SK-N-SH treated with all-trans-retinoic acid at 6 μM for 48 hours (cell line): ENCODE measurements around the gene GRIFIN.

Experiments used
- ATAC-seq: fragments of 200-7000 bp; cut with Tn5 transposase; 3 replicates; pipeline ENCODE4 v1.9.1; 2020; ENCODE audit warnings: mild to moderate bottlenecking, moderate library complexity
- BACH2 ChIP-seq: fragments of 250-450 bp; sonication (Bioruptor Pico); IDR thresholded peaks from 2 replicates; pipeline ENCODE4 v1.9.0; 2021; ENCODE audit warnings: mild to moderate bottlenecking, borderline replicate concordance
- GLIS3 ChIP-seq: fragments of 250-450 bp; sonication (Bioruptor Pico); IDR thresholded peaks from 2 replicates; pipeline ENCODE4 v1.5.0; 2020; ENCODE audit warnings: mild to moderate bottlenecking, moderate library complexity
- ISL1 ChIP-seq: fragments of 250-450 bp; sonication (Bioruptor Pico); IDR thresholded peaks from 2 replicates; pipeline ENCODE4 v2.1.2; 2022; ENCODE audit warnings: mild to moderate bottlenecking, moderate library complexity
- OSR1 ChIP-seq: fragments of 250-450 bp; sonication (Bioruptor Pico); IDR thresholded peaks from 2 replicates; pipeline ENCODE4 v1.8.0; 2022; ENCODE audit warnings: moderate library complexity, mild to moderate bottlenecking, inconsistent platforms
- POU6F1 ChIP-seq: fragments of 250-450 bp; sonication (Bioruptor Pico); IDR thresholded peaks from 2 replicates; pipeline ENCODE4 v1.8.0; 2021; ENCODE audit warnings: low read depth, mild to moderate bottlenecking, moderate library complexity, borderline replicate concordance
- PPARA ChIP-seq: fragments of 250-450 bp; sonication (Bioruptor Pico); IDR thresholded peaks from 2 replicates; pipeline ENCODE4 v1.5.0; 2020; ENCODE audit warnings: mild to moderate bottlenecking, borderline replicate concordance
- RARB ChIP-seq: fragments of 250-450 bp; sonication (Bioruptor Pico); IDR thresholded peaks from 2 replicates; pipeline ENCODE4 v1.8.0; 2021; ENCODE audit warnings: mild to moderate bottlenecking, moderate library complexity
- SNAI2 ChIP-seq: fragments of 250-450 bp; sonication (Bioruptor Pico); IDR thresholded peaks from 2 replicates; pipeline ENCODE4 v1.5.0; 2020; ENCODE audit warnings: mild to moderate bottlenecking, moderate library complexity
- TCF4 ChIP-seq: fragments of 250-450 bp; sonication (Bioruptor Pico); IDR thresholded peaks from 2 replicates; pipeline ENCODE4 v1.8.0; 2021; ENCODE audit warnings: mild to moderate bottlenecking, moderate library complexity, borderline replicate concordance
- TSHZ2 ChIP-seq: fragments of 250-450 bp; sonication (Bioruptor Pico); IDR thresholded peaks from 2 replicates; pipeline ENCODE4 v1.5.0; 2020; ENCODE audit warnings: mild to moderate bottlenecking, moderate library complexity
- ZC3H10 ChIP-seq: fragments of 250-450 bp; sonication (Bioruptor Pico); IDR thresholded peaks from 2 replicates; pipeline ENCODE4 v1.5.1; 2021; ENCODE audit warnings: mild to moderate bottlenecking, moderate library complexity
- ZFP3 ChIP-seq: fragments of 250-450 bp; sonication (Bioruptor Pico); IDR thresholded peaks from 2 replicates; pipeline ENCODE4 v1.5.0; 2020; ENCODE audit warnings: mild to moderate bottlenecking, moderate library complexity
- ZFP30 ChIP-seq: fragments of 450-650 bp; formaldehyde crosslinking; IDR thresholded peaks from 2 replicates; pipeline ENCODE4 v1.5.0; 2022; ENCODE audit warnings: mild to moderate bottlenecking, moderate library complexity
- ZNF70 ChIP-seq: fragments of 450-650 bp; formaldehyde crosslinking; IDR thresholded peaks from 2 replicates; pipeline ENCODE4 v1.5.0; 2020; ENCODE audit warnings: mild to moderate bottlenecking, moderate library complexity
- TF ChIP-seq, protein P1 (sequence below): fragments of 250-450 bp; sonication (Bioruptor Pico); IDR thresholded peaks from 2 replicates; pipeline ENCODE4 v1.8.0; 2020; ENCODE audit warnings: mild to moderate bottlenecking, moderate library complexity, borderline replicate concordance
- TF ChIP-seq, protein P2 (sequence below): fragments of 250-450 bp; sonication (Bioruptor Pico); IDR thresholded peaks from 2 replicates; pipeline ENCODE4 v1.5.1; 2020; ENCODE audit warnings: low read depth, mild to moderate bottlenecking, moderate library complexity
- TF ChIP-seq, protein P3 (sequence below): fragments of 250-450 bp; sonication (Bioruptor Pico); IDR thresholded peaks from 2 replicates; pipeline ENCODE4 v1.5.1; 2021; ENCODE audit warnings: mild to moderate bottlenecking, moderate library complexity

Gene GRIFIN

GRCh38 chr7:2497500-2498336 lies 21.5 kb upstream of the GRIFIN start (continued):
- TF ChIP-seq ZNF70 (CRISPR knock-in tag), result no peak
- TF ChIP-seq, all 23 proteins: peak for 0

GRCh38 chr7:2497065-2497464 lies 20.9 kb upstream of the GRIFIN start:
- TF ChIP-seq ZFP3 (CRISPR knock-in tag), result peak; percentile 98
- TF ChIP-seq ISL1 (CRISPR knock-in tag), result no peak
- ATAC-seq, result no peak

DNA sequence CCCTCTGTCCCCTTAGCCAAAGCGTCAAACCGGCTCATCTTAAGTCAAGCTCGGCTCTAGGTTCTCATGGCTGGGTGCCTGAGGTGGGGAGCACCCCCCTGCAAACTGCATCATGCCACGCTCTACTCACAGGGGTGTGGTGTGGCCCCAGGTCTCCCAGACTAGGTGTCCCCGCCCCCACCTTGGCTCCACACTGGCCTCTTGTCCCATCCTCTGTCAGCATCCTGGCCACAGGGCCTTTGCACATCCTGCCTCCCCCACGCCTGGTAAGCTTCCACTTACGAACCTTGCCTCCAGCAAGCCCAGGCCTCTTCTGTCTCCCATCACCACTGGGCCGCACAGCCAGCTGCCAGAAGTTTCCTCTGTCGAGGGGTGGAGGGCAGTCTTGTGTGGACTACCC lies 20.2 kb upstream of the GRIFIN start:
- no peak for TF ChIP-seq OSR1 (CRISPR knock-in tag)
- TF ChIP-seq RARB, result no peak
- TF ChIP-seq ZC3H10 (CRISPR knock-in tag), result no peak
- no peak for TF ChIP-seq ZNF70 (CRISPR knock-in tag)
- no peak for TF ChIP-seq PPARA
- TF ChIP-seq SNAI2, result no peak
- TF ChIP-seq GLIS3 (CRISPR knock-in tag), result no peak
- TF ChIP-seq ISL1 (CRISPR knock-in tag), result no peak
- no peak for TF ChIP-seq BACH2 (CRISPR knock-in tag)
- no peak for TF ChIP-seq TCF4 (CRISPR knock-in tag)
- ATAC-seq, result no peak

DNA sequence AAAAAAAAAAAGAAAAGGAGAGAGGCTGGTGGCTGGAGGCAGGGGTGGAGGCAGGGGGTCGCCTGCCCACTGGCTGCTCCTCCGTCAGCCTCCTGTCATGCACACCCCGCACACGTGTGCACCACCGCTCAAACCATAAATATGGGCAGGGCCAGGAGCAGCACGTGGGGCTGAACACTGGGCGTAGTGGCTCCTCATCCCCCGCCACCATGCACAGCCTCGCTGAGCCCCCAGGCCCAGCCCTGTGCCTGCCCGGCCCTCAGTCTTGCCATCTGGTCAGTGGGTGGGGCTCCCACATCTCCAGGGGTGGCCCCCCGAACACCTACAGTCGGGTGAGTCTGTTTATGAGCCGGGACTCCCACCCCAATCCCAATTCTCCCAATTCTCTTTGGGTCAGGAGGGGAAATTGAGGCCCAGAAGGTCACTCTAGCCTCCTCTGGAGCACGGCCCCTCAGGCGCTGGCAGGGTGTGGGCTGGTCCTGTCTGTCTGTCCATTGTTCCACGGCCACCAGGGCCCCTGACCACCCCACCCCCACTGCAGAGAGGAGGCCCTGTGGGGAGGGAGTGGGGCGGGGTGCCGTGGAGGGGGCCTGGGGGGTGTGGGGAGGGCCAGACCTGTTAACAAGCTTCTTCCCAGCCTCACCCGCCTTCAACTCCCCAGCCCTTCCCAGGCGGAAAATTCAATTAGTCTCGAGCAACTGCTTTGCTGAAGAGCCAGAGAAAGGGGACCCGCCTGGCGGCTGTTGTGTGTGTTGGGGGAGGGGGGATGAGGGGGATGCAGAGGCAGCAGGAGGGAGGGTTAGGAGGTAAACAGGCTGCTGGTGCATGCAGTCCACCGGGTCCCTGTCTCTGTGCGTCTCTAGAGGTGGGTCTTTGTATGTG lies 19.5 kb upstream of the GRIFIN start:
- ATAC-seq, result peak; percentile 5; the same call in 1 of the 3 replicates
- no peak for TF ChIP-seq RARB
- TF ChIP-seq TCF4 (CRISPR knock-in tag), result no peak
- no peak for TF ChIP-seq ZC3H10 (CRISPR knock-in tag)
- TF ChIP-seq ZFP30 (CRISPR knock-in tag), result no peak
- TF ChIP-seq OSR1 (CRISPR knock-in tag), result no peak
- TF ChIP-seq ISL1 (CRISPR knock-in tag), result no peak
- no peak for TF ChIP-seq ZFP3 (CRISPR knock-in tag)
- no peak for TF ChIP-seq TSHZ2
- TF ChIP-seq PPARA, result no peak
- TF ChIP-seq, protein P1, sequence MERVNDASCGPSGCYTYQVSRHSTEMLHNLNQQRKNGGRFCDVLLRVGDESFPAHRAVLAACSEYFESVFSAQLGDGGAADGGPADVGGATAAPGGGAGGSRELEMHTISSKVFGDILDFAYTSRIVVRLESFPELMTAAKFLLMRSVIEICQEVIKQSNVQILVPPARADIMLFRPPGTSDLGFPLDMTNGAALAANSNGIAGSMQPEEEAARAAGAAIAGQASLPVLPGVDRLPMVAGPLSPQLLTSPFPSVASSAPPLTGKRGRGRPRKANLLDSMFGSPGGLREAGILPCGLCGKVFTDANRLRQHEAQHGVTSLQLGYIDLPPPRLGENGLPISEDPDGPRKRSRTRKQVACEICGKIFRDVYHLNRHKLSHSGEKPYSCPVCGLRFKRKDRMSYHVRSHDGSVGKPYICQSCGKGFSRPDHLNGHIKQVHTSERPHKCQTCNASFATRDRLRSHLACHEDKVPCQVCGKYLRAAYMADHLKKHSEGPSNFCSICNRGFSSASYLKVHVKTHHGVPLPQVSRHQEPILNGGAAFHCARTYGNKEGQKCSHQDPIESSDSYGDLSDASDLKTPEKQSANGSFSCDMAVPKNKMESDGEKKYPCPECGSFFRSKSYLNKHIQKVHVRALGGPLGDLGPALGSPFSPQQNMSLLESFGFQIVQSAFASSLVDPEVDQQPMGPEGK (CRISPR knock-in tag), result no peak

DNA sequence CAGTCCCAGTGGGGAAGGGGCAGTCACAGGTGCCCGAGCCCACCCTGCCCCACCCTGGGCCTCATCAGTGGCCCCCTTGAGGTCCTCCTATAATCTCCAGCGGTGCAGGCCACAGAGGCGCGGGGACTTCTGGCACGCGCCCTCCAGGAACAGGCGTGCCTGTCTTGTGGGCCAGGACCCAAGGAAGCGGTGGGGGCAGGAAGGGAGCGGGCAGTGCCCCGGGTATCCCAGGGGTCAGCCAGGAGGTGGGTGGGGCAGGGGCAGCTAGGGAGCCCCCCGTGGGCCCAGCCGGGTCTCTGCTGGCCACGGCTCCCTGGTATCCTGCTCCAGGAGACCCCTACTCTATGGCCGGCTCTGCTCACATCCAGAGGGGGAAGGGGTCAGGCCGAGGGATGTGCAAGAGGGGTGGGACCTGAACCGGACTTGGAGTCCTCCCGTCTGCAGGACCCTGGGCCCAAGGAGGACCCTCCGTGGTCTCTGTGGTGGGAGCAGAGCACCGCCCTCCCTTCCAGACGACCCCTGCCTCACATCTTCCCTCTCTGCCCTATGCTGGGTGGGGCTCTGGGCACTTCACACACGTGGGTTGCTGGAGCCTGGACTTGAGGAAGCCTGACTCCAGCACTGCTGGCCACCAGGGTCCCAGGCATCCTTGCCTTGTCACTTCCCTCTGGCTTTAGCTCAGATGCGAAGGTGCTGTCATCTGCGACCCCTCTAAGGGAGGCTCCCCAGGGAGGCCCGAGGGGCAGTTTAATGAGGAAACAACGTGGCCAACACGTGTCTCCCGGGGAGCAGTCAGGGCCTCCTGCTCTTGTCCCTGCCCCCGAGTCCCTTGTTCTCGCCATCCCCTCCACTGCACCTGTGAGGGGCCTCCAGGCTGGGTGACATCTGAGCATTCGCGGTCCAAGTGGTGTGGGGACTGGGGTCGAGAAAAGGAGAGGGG lies 18.3 kb upstream of the GRIFIN start:
- ATAC-seq, result no peak
- no peak for TF ChIP-seq POU6F1 (CRISPR knock-in tag)
- no peak for TF ChIP-seq OSR1 (CRISPR knock-in tag)
- no peak for TF ChIP-seq ZFP3 (CRISPR knock-in tag)
- TF ChIP-seq TSHZ2, result no peak
- TF ChIP-seq, protein P2, sequence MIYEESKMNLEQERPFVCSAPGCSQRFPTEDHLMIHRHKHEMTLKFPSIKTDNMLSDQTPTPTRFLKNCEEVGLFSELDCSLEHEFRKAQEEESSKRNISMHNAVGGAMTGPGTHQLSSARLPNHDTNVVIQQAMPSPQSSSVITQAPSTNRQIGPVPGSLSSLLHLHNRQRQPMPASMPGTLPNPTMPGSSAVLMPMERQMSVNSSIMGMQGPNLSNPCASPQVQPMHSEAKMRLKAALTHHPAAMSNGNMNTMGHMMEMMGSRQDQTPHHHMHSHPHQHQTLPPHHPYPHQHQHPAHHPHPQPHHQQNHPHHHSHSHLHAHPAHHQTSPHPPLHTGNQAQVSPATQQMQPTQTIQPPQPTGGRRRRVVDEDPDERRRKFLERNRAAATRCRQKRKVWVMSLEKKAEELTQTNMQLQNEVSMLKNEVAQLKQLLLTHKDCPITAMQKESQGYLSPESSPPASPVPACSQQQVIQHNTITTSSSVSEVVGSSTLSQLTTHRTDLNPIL (CRISPR knock-in tag), result no peak
- TF ChIP-seq, protein P3, sequence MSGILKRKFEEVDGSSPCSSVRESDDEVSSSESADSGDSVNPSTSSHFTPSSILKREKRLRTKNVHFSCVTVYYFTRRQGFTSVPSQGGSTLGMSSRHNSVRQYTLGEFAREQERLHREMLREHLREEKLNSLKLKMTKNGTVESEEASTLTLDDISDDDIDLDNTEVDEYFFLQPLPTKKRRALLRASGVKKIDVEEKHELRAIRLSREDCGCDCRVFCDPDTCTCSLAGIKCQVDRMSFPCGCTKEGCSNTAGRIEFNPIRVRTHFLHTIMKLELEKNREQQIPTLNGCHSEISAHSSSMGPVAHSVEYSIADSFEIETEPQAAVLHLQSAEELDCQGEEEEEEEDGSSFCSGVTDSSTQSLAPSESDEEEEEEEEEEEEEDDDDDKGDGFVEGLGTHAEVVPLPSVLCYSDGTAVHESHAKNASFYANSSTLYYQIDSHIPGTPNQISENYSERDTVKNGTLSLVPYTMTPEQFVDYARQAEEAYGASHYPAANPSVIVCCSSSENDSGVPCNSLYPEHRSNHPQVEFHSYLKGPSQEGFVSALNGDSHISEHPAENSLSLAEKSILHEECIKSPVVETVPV, result no peak
- no peak for TF ChIP-seq RARB
- TF ChIP-seq ZC3H10 (CRISPR knock-in tag), result no peak
- no peak for TF ChIP-seq SNAI2
